Measurements from ENCODE around the gene PDE11A. TPM values are rescaled to one million over a fixed set of nuclear protein-coding genes. Genes with fewer than 3 reads are reported as not detected.

Gene PDE11A
- total RNA-seq, 2 donors from 2014 or later, result 2.6 to 3.2 TPM

GRCh38 chr2:177646791-177647190, 425.8 kb downstream of the PDE11A start:
- Histone ChIP-seq H3K4me1 (no peaks in the 10 kb centered on the region), H3K9me3 (no peaks in the 10 kb centered on the region), H3K27ac (no peak overlapping the region), H3K9ac (ENCODE audit: low read depth in 2 of 2, low read length in 2 of 2) (no peak overlapping the region), H3K27me3 (no peaks in the 10 kb centered on the region), H3K4me3 (no peak overlapping the region), H3K36me3 (no peaks in the 10 kb centered on the region)
- no peak for TF ChIP-seq CTCF (IDR thresholded peaks at IDR 0.05)
- intact Hi-C loops (cut with DNase I), result no loop called here
- DNase-seq, result no peak

- TF ChIP-seq CTCF (IDR thresholded peaks at IDR 0.05), result no peak
- intact Hi-C loops (cut with DNase I), result no loop called here
- no peaks in the 10 kb centered on the region for H3K36me3 ChIP-seq
- H3K27me3 ChIP-seq, result no peaks in the 10 kb centered on the region
- DNase-seq, result no peak
- H3K27ac ChIP-seq, result no peak overlapping the region
- H3K9me3 ChIP-seq, result no peaks in the 10 kb centered on the region
- no peaks in the 10 kb centered on the region for H3K4me1 ChIP-seq
- H3K9ac ChIP-seq (ENCODE audit: low read depth in 2 of 2, low read length in 2 of 2), result no peak overlapping the region
- H3K4me3 ChIP-seq, result no peak overlapping the region
These were observed 426.3 kb downstream of the PDE11A start for GRCh38 chr2:177646241-177646640.

GRCh38 chr2:177641331-177641730, 431.2 kb downstream of the PDE11A start:
- intact Hi-C loops (cut with DNase I), result no loop called here
- TF ChIP-seq CTCF (IDR thresholded peaks at IDR 0.05), result no peak
- no peak overlapping the region for H3K4me3 ChIP-seq
- no peak for DNase-seq
- H3K27me3 ChIP-seq, result no peaks in the 10 kb centered on the region
- H3K27ac ChIP-seq, result no peak overlapping the region
- no peaks in the 10 kb centered on the region for H3K36me3 ChIP-seq
- no peaks in the 10 kb centered on the region for H3K4me1 ChIP-seq
- H3K9me3 ChIP-seq, result no peaks in the 10 kb centered on the region
- no peak overlapping the region for H3K9ac ChIP-seq (ENCODE audit: low read depth in 2 of 2, low read length in 2 of 2)

GRCh38 chr2:177640423-177640822, 432.2 kb downstream of the PDE11A start:
- TF ChIP-seq CTCF (IDR thresholded peaks at IDR 0.05), result no peak
- H3K27ac ChIP-seq, result no peak overlapping the region
- intact Hi-C loops (cut with DNase I), result no loop called here
- H3K4me1 ChIP-seq, result no peaks in the 10 kb centered on the region
- no peak overlapping the region for H3K9ac ChIP-seq (ENCODE audit: low read depth in 2 of 2, low read length in 2 of 2)
- H3K4me3 ChIP-seq, result no peak overlapping the region
- no peaks in the 10 kb centered on the region for H3K9me3 ChIP-seq
- H3K27me3 ChIP-seq, result no peaks in the 10 kb centered on the region
- peak; percentile 27 for DNase-seq
- H3K36me3 ChIP-seq, result no peaks in the 10 kb centered on the region

- Histone ChIP-seq H3K27ac (no peak overlapping the region), H3K27me3 (no peaks in the 10 kb centered on the region), H3K36me3 (no peaks in the 10 kb centered on the region), H3K9ac (ENCODE audit: low read depth in 2 of 2, low read length in 2 of 2) (no peak overlapping the region), H3K4me3 (no peak overlapping the region), H3K4me1 (no peaks in the 10 kb centered on the region), H3K9me3 (no peaks in the 10 kb centered on the region)
- TF ChIP-seq CTCF (IDR thresholded peaks at IDR 0.05), result no peak
- DNase-seq, result no peak
- intact Hi-C loops (cut with DNase I), result no loop called here
These were observed 433.2 kb downstream of the PDE11A start for GRCh38 chr2:177639262-177639914.
